LNCaP clone FGC (cell line): ENCODE measurements around the gene SCMH1.
A peak's percentile ranks its signal among the peaks of the same experiment; 100 is the strongest.

Experiments
- DNase-seq: peaks from one replicate; pipeline ENCODE4 v3.0.0-alpha.2; 2011; ENCODE audit warnings: low read depth
- H3K4me3 ChIP-seq: 2 replicates; pipeline ENCODE4 v1.5.1; 2011; ENCODE audit warnings: mild to moderate bottlenecking, low read depth, low read length, control low read depth
- TF ChIP-seq, protein P1 (sequence below): IDR thresholded peaks from 2 replicates; pipeline ENCODE4 v1.5.1; 2012; ENCODE audit warnings: mild to moderate bottlenecking; ENCODE audit not compliant: control insufficient read depth, insufficient read depth; ENCODE audit errors: extremely low read depth

Gene SCMH1

DNA sequence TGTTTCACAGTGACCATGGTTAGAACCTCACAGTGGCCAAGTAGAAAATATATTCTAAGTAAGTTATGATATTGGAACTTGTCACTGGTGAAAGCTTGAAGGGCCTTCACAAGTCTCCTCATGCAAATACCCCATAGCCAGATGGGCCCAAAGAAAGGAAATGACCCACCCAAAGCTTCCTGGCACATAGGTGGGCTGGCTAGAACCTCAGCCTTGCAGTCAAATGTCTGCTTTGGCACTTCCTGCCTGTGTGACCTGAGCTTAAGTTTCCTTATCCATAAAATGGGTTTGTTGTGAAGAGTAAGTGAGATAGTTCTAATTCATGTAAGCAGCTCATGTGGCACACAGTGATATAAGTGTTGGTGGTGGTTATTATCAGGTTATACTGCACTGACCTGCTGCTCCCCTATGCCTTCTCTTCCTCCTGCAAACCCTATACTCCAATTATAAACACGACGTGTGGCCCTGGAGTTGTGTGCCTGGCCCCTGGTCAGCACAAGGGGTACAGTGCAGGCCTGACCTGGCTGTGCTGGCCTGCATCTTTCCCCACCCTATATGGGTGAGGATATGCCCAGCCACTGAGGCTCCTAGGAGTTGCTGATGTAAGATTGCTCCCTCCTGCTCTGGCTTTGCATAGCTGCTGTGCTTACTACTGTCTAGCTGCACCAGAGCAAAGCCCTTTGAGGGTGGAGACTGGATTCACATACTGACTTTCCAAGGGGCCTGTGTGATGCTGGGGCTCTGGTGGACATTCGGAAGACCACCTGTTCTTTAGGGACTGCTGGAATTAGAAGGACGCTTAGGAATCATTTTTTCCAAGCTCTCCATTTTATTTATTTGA is 215.9 kb downstream of the SCMH1 start:
- TF ChIP-seq, protein P1, sequence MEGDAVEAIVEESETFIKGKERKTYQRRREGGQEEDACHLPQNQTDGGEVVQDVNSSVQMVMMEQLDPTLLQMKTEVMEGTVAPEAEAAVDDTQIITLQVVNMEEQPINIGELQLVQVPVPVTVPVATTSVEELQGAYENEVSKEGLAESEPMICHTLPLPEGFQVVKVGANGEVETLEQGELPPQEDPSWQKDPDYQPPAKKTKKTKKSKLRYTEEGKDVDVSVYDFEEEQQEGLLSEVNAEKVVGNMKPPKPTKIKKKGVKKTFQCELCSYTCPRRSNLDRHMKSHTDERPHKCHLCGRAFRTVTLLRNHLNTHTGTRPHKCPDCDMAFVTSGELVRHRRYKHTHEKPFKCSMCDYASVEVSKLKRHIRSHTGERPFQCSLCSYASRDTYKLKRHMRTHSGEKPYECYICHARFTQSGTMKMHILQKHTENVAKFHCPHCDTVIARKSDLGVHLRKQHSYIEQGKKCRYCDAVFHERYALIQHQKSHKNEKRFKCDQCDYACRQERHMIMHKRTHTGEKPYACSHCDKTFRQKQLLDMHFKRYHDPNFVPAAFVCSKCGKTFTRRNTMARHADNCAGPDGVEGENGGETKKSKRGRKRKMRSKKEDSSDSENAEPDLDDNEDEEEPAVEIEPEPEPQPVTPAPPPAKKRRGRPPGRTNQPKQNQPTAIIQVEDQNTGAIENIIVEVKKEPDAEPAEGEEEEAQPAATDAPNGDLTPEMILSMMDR = no peak
- no peak overlapping the region for H3K4me3 ChIP-seq
- no peak for DNase-seq

DNA sequence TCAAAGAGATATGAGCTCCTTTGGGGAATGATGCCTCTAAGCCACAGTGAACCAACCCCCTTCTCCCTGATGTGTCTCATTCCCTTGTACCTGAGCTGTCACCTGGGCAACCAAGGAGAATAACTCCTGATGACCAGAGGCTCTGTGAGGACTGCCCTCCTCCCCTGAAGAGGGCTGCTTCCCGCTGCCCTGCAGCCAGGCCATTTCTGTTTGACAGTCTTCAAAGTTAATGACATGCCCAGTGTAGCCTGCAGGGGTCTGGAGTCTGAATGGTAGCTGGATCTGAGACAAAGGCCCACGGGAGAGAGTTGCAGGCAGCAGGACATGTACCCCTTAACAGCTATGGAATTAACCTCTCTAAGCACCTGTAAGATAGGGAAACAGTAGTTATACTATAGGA is 217.2 kb downstream of the SCMH1 start:
- TF ChIP-seq, protein P1 = no peak
- DNase-seq = no peak
- H3K4me3 ChIP-seq = no peak overlapping the region

DNA sequence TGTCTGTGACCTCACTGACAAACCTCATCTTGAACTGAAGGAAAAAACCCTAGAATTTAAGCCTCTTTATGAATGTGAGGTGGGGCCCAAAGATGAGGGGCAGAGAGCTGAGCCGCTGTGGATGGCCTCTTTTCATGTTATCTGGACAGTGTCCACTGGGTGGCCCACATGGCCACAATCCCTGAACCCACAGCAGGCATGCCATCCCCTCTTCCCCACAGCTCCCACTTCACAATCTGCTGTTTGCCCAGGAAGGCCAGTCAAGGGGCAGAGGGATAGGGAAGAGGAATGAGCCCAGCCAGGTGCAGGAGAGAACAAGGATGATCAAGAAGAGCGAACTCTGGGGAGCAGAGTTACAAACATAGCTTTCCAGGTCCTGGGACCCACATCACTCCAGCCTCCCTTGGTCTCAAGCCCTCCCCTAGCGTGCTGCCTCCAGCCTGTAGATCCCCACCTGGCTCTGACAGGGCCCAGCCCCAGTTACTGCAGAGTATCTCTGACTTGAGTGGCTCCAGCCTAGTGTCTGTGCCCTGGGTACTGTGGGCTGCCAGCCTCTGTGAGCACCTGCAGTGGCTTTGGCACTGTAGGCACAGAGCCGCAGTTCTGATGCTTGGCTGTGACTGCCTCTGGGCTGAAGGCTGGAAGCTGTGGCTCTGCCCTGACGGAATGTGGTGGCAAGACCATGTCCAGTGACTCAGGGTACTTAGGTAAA is 218.7 kb downstream of the SCMH1 start:
- H3K4me3 ChIP-seq = no peak overlapping the region
- TF ChIP-seq, protein P1 = peak; percentile 23; the same call in 1 of the 2 replicates
- DNase-seq = no peak

DNA sequence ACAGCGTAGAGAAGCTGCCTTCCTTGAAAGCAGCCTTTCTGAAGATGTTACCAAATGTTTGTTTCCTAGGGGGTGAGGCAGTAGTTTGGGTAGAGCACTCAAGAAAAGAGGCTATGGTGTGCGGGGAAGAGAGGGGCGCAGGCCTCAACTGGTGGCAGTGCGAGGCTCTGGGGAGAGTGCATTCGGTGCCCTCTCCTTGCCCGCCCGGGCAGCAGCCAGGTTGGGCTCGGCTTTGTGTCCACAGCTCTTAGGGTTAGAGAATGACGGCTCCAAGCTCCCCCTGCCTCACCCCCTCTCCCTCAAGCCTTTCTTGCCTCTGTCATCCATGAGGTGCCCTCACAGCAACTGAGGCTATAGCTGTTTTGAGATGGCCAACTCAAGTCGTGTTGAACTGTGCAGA is 219.7 kb downstream of the SCMH1 start:
- DNase-seq = no peak
- TF ChIP-seq, protein P1 = no peak
- no peak overlapping the region for H3K4me3 ChIP-seq

DNA sequence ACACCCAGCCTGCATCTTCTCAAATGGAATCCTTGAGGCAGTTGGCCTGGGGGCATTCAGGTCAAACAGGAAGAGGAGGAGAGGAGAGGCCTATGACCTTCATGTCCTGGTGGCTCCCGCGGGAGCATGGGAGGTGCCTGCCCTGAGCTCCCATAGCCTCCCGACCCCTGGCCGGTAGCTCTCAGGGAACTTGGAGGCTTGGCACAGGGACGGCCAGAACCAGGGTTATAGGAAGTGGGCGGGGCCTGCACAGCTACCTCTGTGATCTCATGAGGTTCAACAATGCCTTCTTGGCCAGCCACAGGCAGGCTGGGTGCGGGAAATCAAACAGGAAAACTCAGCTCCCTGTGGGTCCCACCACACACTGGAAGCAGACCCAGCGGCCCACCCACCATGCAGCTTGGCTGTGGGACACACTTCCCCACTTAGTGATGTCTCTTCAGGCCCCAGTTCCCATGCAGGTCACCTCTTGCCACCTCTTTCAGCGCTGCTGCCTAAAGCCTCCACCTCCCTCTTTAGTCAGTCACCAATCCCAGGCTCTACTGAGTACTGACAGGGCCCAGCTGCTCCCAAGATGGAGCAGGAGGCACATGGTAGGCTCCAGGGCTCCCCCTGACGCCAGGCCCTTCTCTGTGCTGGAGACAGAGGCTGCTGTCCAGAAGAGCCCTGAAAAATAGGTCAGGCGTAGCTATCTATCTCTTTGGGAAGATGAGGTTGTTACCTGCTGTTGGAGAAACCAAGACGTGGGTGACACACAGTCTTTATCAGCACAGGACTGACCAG is 220.4 kb downstream of the SCMH1 start, which contains the start of gene SLFNL1:
Gene SLFNL1, minus strand, starts transcription at position 200 of the 783 bp plus-strand sequence. CDS start 1,065 bp downstream, outside the sequence.
- TF ChIP-seq, protein P1 = no peak
- no peak for DNase-seq

DNA sequence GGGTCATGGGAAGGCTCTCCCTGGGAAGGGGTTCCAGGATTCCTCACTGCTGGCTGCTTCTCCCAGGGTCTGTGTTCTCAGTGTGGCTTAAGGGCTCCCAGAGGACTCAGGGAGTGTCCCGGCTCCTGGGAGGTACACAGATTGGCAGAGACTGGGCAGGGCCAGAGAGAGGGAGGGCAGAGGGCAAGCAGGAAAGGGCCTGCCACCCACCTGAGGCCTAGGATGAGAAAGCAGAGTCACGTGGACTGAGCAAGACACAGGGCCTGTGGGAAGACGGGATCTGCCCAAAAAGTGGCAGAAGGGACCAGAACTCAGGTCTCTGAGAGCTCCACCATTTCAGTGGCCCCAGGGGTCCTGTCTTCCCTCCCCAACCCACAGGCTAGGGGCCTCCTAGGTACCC is 221.5 kb downstream of the SCMH1 start:
- H3K4me3 ChIP-seq = no peak overlapping the region
- TF ChIP-seq, protein P1 = no peak
- DNase-seq = no peak

More for the DNA sequence above, 220.4 kb downstream of the SCMH1 start, which contains the start of gene SLFNL1:
- no peak within 1 kb of the TSS for H3K4me3 ChIP-seq
